HepG2 (cell line): ENCODE data around the gene GPBP1. TPM values are rescaled to one million over a fixed set of nuclear protein-coding genes. Genes with fewer than 3 reads are reported as not detected.
A peak's percentile ranks its signal among the peaks of the same experiment; 100 is the strongest.

Experiments used
- BHLHE40 ChIP-seq: IDR thresholded peaks from 2 replicates; pipeline ENCODE4 v1.6.1; 2011; ENCODE audit warnings: low read length, improper control_type of control experiment
- BRD4 ChIP-seq: sonication (generic); formaldehyde crosslinking; IDR thresholded peaks from 2 replicates; pipeline ENCODE4 v1.4.0; 2020; ENCODE audit warnings: missing genetic modification reagents
- DR1 ChIP-seq: sonication (generic); formaldehyde crosslinking; IDR thresholded peaks from 2 replicates; pipeline ENCODE4 v1.8.0; 2021; ENCODE audit warnings: mild to moderate bottlenecking, missing genetic modification reagents, inconsistent platforms
- HDAC2 ChIP-seq: sonication (generic); formaldehyde crosslinking; IDR thresholded peaks from 2 replicates; pipeline ENCODE4 v1.4.0; 2020; ENCODE audit warnings: missing genetic modification reagents
- HNF4A ChIP-seq: sonication (generic); formaldehyde crosslinking; IDR thresholded peaks from 2 replicates; pipeline ENCODE4 v1.4.0; 2020; ENCODE audit warnings: missing genetic modification reagents
- HOXA9 ChIP-seq: sonication (generic); formaldehyde crosslinking; IDR thresholded peaks from 2 replicates; pipeline ENCODE4 v1.8.1; 2022; ENCODE audit warnings: missing genetic modification reagents, mild to moderate bottlenecking, moderate library complexity, borderline replicate concordance
- KDM1A ChIP-seq: IDR thresholded peaks from 2 replicates; pipeline ENCODE4 v1.6.1; 2016; ENCODE audit warnings: missing compliant biosample characterization
- MEF2D ChIP-seq: sonication (generic); formaldehyde crosslinking; IDR thresholded peaks from 2 replicates; pipeline ENCODE4 v1.5.1; 2020; ENCODE audit warnings: mild to moderate bottlenecking, missing genetic modification reagents
- MZF1 ChIP-seq: sonication (generic); formaldehyde crosslinking; IDR thresholded peaks from 2 replicates; pipeline ENCODE4 v1.8.1; 2023; ENCODE audit warnings: mild to moderate bottlenecking, missing genetic modification reagents, borderline replicate concordance
- NFKBIZ ChIP-seq: IDR thresholded peaks from 2 replicates; pipeline ENCODE4 v1.6.1; 2018; ENCODE audit warnings: missing genetic modification reagents, missing compliant biosample characterization
- NRL ChIP-seq: sonication (generic); formaldehyde crosslinking; IDR thresholded peaks from 2 replicates; pipeline ENCODE4 v1.5.0; 2020; ENCODE audit warnings: missing genetic modification reagents, mild to moderate bottlenecking, moderate library complexity, borderline replicate concordance
- SAFB2 ChIP-seq: sonication (generic); formaldehyde crosslinking; IDR thresholded peaks from 2 replicates; pipeline ENCODE4 v1.5.1; 2020; ENCODE audit warnings: missing genetic modification reagents, low read depth, mild to moderate bottlenecking, borderline replicate concordance
- SALL1 ChIP-seq: sonication (generic); formaldehyde crosslinking; IDR thresholded peaks from 2 replicates; pipeline ENCODE4 v1.8.0; 2022; ENCODE audit warnings: mild to moderate bottlenecking, missing genetic modification reagents
- SMAD9 ChIP-seq: sonication (generic); formaldehyde crosslinking; IDR thresholded peaks from 2 replicates; pipeline ENCODE4 v1.5.1; 2020; ENCODE audit warnings: mild to moderate bottlenecking, missing genetic modification reagents
- STAT5B ChIP-seq: sonication (generic); formaldehyde crosslinking; IDR thresholded peaks from 2 replicates; pipeline ENCODE4 v1.4.0; 2020; ENCODE audit warnings: missing genetic modification reagents
- SUZ12 ChIP-seq: fragments of 150-350 bp; IDR thresholded peaks from 2 replicates; pipeline ENCODE4 v1.6.1; 2014; ENCODE audit warnings: low read depth, low read length
- ZFAT ChIP-seq: sonication (generic); formaldehyde crosslinking; conservative IDR thresholded peaks from 2 replicates; pipeline ENCODE4 v1.8.1; 2023; ENCODE audit warnings: missing genetic modification reagents, inconsistent platforms
- ZNF232 ChIP-seq: sonication (generic); formaldehyde crosslinking; IDR thresholded peaks from 2 replicates; pipeline ENCODE4 v1.4.0; 2020; ENCODE audit warnings: missing genetic modification reagents, borderline replicate concordance
- ZNF652 ChIP-seq: IDR thresholded peaks from 2 replicates; pipeline ENCODE4 v1.6.1; 2016; ENCODE audit warnings: low read depth, borderline replicate concordance
- ZNF678 ChIP-seq: sonication (generic); formaldehyde crosslinking; IDR thresholded peaks from 2 replicates; pipeline ENCODE4 v1.4.0; 2020; ENCODE audit warnings: mild to moderate bottlenecking, missing genetic modification reagents
- ZSCAN21 ChIP-seq: sonication (generic); formaldehyde crosslinking; IDR thresholded peaks from 2 replicates; pipeline ENCODE4 v1.8.0; 2022; ENCODE audit warnings: mild to moderate bottlenecking, missing genetic modification reagents, moderate library complexity, borderline replicate concordance
- polyA plus RNA-seq, 8 experiments: library from polyadenylated mRNA; depleted of rRNA in 3 of 8; stranded (reverse) in 7 of 8; unstranded in 1 of 8; fragments of >200 nt; fragmentation: Illumina TruSeq in 4 of 8; extraction: Trizol in 4 of 8; gene quantifications; 2 replicates each; pipeline versions ENCODE4 v1.2.1 to v1.2.3, GENCODE V29; 2011 to 2016; ENCODE audit warnings: low read depth in 4 of 8, missing spikeins in 1 of 8, mixed read lengths in 1 of 8; ENCODE audit not compliant: insufficient read depth in 1 of 8
- total RNA-seq, 5 experiments: library from RNA; depleted of rRNA; stranded (reverse); fragments of >200 nt; fragmentation: Illumina TruSeq; extraction: Trizol; gene quantifications; 2 replicates each; pipeline ENCODE4 v1.2.3, GENCODE V29; 2016; ENCODE audit warnings: low read depth in 1 of 5
- TF ChIP-seq, protein P1 (sequence below): IDR thresholded peaks from 2 replicates; pipeline ENCODE4 v1.6.1; 2016
- TF ChIP-seq, protein P2 (sequence below), 2 experiments: sonication (generic) in 1 of 2; formaldehyde crosslinking in 1 of 2; IDR thresholded peaks; 2 replicates each; pipeline versions ENCODE4 v1.4.0 to v1.6.1; 2016 to 2020; ENCODE audit warnings: borderline replicate concordance in 1 of 2, low read depth in 1 of 2, mild to moderate bottlenecking in 1 of 2, missing genetic modification reagents in 1 of 2
- TF ChIP-seq, protein P3 (sequence below): sonication (generic); formaldehyde crosslinking; IDR thresholded peaks from 2 replicates; pipeline ENCODE4 v1.4.0; 2020; ENCODE audit warnings: mild to moderate bottlenecking, missing genetic modification reagents

Gene GPBP1
- total and polyA plus RNA-seq, 2 of the 13 experiments (the other 11 are each of a cell fraction or from before 2014, with no cell fraction given) = 27.1 to 72.2 TPM

DNA sequence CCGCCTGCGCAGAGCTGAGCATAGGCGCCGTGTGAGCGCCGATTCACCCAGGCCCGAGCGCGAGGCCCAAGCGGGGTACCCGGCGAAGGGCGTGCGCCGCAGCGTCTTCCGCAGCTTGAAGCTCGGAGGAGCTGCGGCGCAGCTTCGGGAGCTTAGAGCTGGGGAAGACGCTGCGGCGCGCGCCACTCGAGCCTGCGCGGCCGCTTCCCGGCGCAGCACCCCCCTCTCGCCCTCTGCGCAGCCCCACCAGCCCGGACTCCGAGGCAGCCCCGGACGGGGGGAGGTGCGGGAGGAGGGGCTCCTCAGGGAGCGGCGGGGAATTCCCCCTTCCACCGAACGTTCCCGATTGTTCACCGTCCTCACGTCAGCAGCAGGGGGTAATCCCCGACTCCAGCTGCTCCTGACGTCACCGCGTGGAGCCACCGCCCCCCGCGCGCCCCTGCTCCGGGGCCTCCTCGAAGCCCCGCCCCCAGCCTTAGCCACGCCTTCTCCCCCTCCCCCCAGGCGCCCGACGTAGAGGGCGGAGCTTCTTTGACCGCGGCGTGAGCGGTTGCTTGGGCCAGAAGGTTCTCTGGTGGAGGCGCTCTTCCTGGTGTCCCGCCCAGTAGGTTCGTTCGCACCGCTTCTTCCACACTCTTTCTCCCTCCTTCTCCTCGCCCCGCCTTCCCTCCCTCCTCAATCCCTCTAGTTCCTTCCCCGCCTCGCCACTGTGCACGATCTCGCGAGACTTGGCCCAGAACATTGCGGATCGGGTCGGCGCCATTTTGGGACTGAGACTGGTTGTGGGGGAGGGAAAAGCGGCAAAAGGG, at the start of gene GPBP1 (continued):
- TF ChIP-seq, protein P1, sequence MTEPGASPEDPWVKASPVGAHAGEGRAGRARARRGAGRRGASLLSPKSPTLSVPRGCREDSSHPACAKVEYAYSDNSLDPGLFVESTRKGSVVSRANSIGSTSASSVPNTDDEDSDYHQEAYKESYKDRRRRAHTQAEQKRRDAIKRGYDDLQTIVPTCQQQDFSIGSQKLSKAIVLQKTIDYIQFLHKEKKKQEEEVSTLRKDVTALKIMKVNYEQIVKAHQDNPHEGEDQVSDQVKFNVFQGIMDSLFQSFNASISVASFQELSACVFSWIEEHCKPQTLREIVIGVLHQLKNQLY (CRISPR knock-in tag) = no peak
- no peak for TF ChIP-seq SUZ12
- TF ChIP-seq HNF4A (CRISPR knock-in tag) = peak; percentile 34; the same call in 1 of the 2 replicates
- TF ChIP-seq NRL (CRISPR knock-in tag) = no peak; the same call in 1 of the 2 replicates
- no peak for TF ChIP-seq SMAD9 (CRISPR knock-in tag)
- no peak for TF ChIP-seq ZNF652 (CRISPR knock-in tag)
- TF ChIP-seq STAT5B (CRISPR knock-in tag) = no peak; the same call in 1 of the 2 replicates
- TF ChIP-seq BHLHE40 = no peak
- no peak for TF ChIP-seq MEF2D (CRISPR knock-in tag)
- no peak for TF ChIP-seq KDM1A (CRISPR knock-in tag)
- peak; percentile 67 for TF ChIP-seq DR1 (CRISPR knock-in tag)
- TF ChIP-seq NFKBIZ (CRISPR knock-in tag) = peak; percentile 29; the same call in 1 of the 2 replicates
- peak; percentile 84 for TF ChIP-seq SALL1 (CRISPR knock-in tag)
- peak; percentile 28; the same call in 1 of the 2 replicates for TF ChIP-seq ZSCAN21
- TF ChIP-seq ZFAT = no peak
- TF ChIP-seq MZF1 (CRISPR knock-in tag) = no peak
- TF ChIP-seq BRD4 (CRISPR knock-in tag) = no peak
- TF ChIP-seq HDAC2 (CRISPR knock-in tag) = peak; percentile 25; the same call in 1 of the 2 replicates
- TF ChIP-seq ZNF232 = peak; percentile 56; the same call in 1 of the 2 replicates
- 0 out of 2 replicates have a peak, but pooled peaks have one; percentile 62 for TF ChIP-seq SAFB2 (CRISPR knock-in tag)
- TF ChIP-seq HOXA9 = no peak
- TF ChIP-seq ZNF678 (CRISPR knock-in tag) = peak; percentile 90; the same call in 1 of the 2 replicates
- TF ChIP-seq, protein P2, sequence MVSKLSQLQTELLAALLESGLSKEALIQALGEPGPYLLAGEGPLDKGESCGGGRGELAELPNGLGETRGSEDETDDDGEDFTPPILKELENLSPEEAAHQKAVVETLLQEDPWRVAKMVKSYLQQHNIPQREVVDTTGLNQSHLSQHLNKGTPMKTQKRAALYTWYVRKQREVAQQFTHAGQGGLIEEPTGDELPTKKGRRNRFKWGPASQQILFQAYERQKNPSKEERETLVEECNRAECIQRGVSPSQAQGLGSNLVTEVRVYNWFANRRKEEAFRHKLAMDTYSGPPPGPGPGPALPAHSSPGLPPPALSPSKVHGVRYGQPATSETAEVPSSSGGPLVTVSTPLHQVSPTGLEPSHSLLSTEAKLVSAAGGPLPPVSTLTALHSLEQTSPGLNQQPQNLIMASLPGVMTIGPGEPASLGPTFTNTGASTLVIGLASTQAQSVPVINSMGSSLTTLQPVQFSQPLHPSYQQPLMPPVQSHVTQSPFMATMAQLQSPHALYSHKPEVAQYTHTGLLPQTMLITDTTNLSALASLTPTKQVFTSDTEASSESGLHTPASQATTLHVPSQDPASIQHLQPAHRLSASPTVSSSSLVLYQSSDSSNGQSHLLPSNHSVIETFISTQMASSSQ (IDR thresholded peaks at IDR 0.05; ENCODE audit: low read depth) = no peak
- TF ChIP-seq, protein P2 (CRISPR knock-in tag; IDR thresholded peaks at IDR 0.05; ENCODE audit: borderline replicate concordance) = peak; percentile 59; the same call in 1 of the 2 replicates
- TF ChIP-seq, protein P3, sequence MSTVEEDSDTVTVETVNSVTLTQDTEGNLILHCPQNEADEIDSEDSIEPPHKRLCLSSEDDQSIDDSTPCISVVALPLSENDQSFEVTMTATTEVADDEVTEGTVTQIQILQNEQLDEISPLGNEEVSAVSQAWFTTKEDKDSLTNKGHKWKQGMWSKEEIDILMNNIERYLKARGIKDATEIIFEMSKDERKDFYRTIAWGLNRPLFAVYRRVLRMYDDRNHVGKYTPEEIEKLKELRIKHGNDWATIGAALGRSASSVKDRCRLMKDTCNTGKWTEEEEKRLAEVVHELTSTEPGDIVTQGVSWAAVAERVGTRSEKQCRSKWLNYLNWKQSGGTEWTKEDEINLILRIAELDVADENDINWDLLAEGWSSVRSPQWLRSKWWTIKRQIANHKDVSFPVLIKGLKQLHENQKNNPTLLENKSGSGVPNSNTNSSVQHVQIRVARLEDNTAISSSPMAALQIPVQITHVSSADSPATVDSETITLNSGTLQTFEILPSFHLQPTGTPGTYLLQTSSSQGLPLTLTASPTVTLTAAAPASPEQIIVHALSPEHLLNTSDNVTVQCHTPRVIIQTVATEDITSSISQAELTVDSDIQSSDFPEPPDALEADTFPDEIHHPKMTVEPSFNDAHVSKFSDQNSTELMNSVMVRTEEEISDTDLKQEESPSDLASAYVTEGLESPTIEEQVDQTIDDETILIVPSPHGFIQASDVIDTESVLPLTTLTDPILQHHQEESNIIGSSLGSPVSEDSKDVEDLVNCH (CRISPR knock-in tag) = no peak
